Liver (tissue), 9 donors: Measurements from ENCODE around the gene COPE. TPM values are rescaled to one million over a fixed set of nuclear protein-coding genes. Genes with fewer than 3 reads are reported as not detected.

Experiments used
- DNase-seq: peaks from one replicate; pipeline ENCODE4 v3.0.0-alpha.2; 2017; ENCODE audit warnings: low spot score
- H3K27ac ChIP-seq, 2 donors: one replicate each; pipeline ENCODE4 v1.7.0; 2013; ENCODE audit warnings: inconsistent platforms in 2 of 2, low read length in 2 of 2, control low read depth in 1 of 2, low read depth in 1 of 2, mild to moderate bottlenecking in 1 of 2
- H3K27me3 ChIP-seq, 4 donors: one replicate each; pipeline versions ENCODE4 v1.6.1 to v1.7.0; 2013; ENCODE audit warnings: low read length in 3 of 4, inconsistent platforms in 1 of 4, mild to moderate bottlenecking in 1 of 4, moderate library complexity in 1 of 4; ENCODE audit not compliant: control insufficient read depth in 4 of 4, insufficient read depth in 4 of 4
- H3K36me3 ChIP-seq, 4 donors: one replicate each; pipeline versions ENCODE4 v1.6.1 to v1.7.0; 2013; ENCODE audit warnings: low read length in 3 of 4, mild to moderate bottlenecking in 3 of 4, low read depth in 1 of 4, moderate library complexity in 1 of 4; ENCODE audit not compliant: control insufficient read depth in 4 of 4, insufficient read depth in 3 of 4
- H3K4me1 ChIP-seq, 4 donors: one replicate each; pipeline versions ENCODE4 v1.6.1 to v1.7.0; 2013; ENCODE audit warnings: low read length in 3 of 4, mild to moderate bottlenecking in 3 of 4, moderate library complexity in 1 of 4; ENCODE audit not compliant: control insufficient read depth in 4 of 4, insufficient read depth in 4 of 4
- H3K4me3 ChIP-seq, 3 donors: one replicate each; pipeline versions ENCODE4 v1.6.1 to v1.7.0; 2013; ENCODE audit warnings: low read length in 3 of 3, control low read depth in 1 of 3, low read depth in 1 of 3, mild to moderate bottlenecking in 1 of 3
- H3K9ac ChIP-seq, 2 donors: one replicate each; pipeline ENCODE4 v1.7.0; 2013; ENCODE audit warnings: low read length in 2 of 2, mild to moderate bottlenecking in 2 of 2, moderate library complexity in 2 of 2, control low read depth in 1 of 2, low read depth in 1 of 2
- H3K9me3 ChIP-seq, 4 donors: one replicate each; pipeline versions ENCODE4 v1.6.1 to v1.7.0; 2013; ENCODE audit warnings: low read length in 3 of 4; ENCODE audit not compliant: control insufficient read depth in 4 of 4
- EGR1 ChIP-seq, 2 donors: IDR thresholded peaks; 2 replicates each; pipeline ENCODE4 v1.6.1; 2016 to 2018; ENCODE audit warnings: antibody characterized with exemption in 2 of 2, low read depth in 2 of 2
- FOXA1 ChIP-seq: IDR thresholded peaks from 2 replicates; pipeline ENCODE4 v1.6.1; 2016; ENCODE audit warnings: antibody characterized with exemption
- GABPA ChIP-seq, 2 donors: IDR thresholded peaks in 1 of 2; conservative IDR thresholded peaks in 1 of 2; 2 replicates each; pipeline ENCODE4 v1.6.1; 2016; ENCODE audit warnings: antibody characterized with exemption in 2 of 2, mild to moderate bottlenecking in 1 of 2, moderate library complexity in 1 of 2
- HNF4A ChIP-seq, 2 donors: conservative IDR thresholded peaks; 2 replicates each; pipeline ENCODE4 v1.6.1; 2016; ENCODE audit warnings: antibody characterized with exemption in 2 of 2, mild to moderate bottlenecking in 2 of 2
- JUND ChIP-seq, 2 donors: IDR thresholded peaks; 2 replicates each; pipeline ENCODE4 v1.6.1; 2016; ENCODE audit warnings: antibody characterized with exemption in 2 of 2
- NR2F2 ChIP-seq: IDR thresholded peaks from 2 replicates; pipeline ENCODE4 v1.6.1; 2016; ENCODE audit warnings: antibody characterized with exemption
- RXRA ChIP-seq, 2 donors: IDR thresholded peaks; 2 replicates each; pipeline ENCODE4 v1.6.1; 2017 to 2018; ENCODE audit warnings: antibody characterized with exemption in 2 of 2, mild to moderate bottlenecking in 1 of 2
- SP1 ChIP-seq: IDR thresholded peaks from 2 replicates; pipeline ENCODE4 v1.6.1; 2018; ENCODE audit warnings: antibody characterized with exemption, mild to moderate bottlenecking
- TAF1 ChIP-seq: conservative IDR thresholded peaks from 2 replicates; pipeline ENCODE4 v1.6.1; 2016; ENCODE audit warnings: antibody characterized with exemption, mild to moderate bottlenecking
- YY1 ChIP-seq: IDR thresholded peaks from 2 replicates; pipeline ENCODE4 v1.6.1; 2016; ENCODE audit warnings: antibody characterized with exemption, mild to moderate bottlenecking
- WGBS: extraction: QIAGEN DNeasy Blood & Tissue Kit; methylation state at CpG from one replicate; pipeline ENCODE4 v1.1.7; 2013; 5-methylcytosine and 5-hydroxymethylcytosine counted together
- polyA plus RNA-seq, 2 donors: library from polyadenylated mRNA; stranded (reverse) in 1 of 2; unstranded in 1 of 2; fragments of 200-250 nt in 1 of 2; fragments of >200 nt in 1 of 2; fragmentation: Nextera tagmentation in 1 of 2; extraction: Ambion mirVana in 1 of 2; gene quantifications; one replicate each; pipeline versions ENCODE4 v1.2.1 to v1.2.3, GENCODE V29; 2013 to 2015
- total RNA-seq, 2 donors: library from RNA; depleted of rRNA; stranded (reverse); fragments of >200 nt; gene quantifications; one replicate each; pipeline ENCODE4 v1.2.3, GENCODE V29; 2014
- TF ChIP-seq, protein P1 (sequence below): fragments of 150-350 bp; IDR thresholded peaks from 2 replicates; pipeline ENCODE4 v1.5.1; 2017; ENCODE audit warnings: improper control_type of control experiment, low read depth, low read length; ENCODE audit not compliant: missing input control
- TF ChIP-seq, protein P2 (sequence below): IDR thresholded peaks from 2 replicates; pipeline ENCODE4 v1.6.1; 2016; ENCODE audit warnings: antibody characterized with exemption
- TF ChIP-seq, protein P3 (sequence below): IDR thresholded peaks from 2 replicates; pipeline ENCODE4 v1.6.1; 2016; ENCODE audit warnings: antibody characterized with exemption
- donor health status: healthy.
- donor health status: healthy.
- donor health status: healthy.
- donor health status: healthy.
- donor health status: healthy.

COPE gene
- total and polyA plus RNA-seq, 4 donors: 103 to 204 (median 142) TPM

DNA sequence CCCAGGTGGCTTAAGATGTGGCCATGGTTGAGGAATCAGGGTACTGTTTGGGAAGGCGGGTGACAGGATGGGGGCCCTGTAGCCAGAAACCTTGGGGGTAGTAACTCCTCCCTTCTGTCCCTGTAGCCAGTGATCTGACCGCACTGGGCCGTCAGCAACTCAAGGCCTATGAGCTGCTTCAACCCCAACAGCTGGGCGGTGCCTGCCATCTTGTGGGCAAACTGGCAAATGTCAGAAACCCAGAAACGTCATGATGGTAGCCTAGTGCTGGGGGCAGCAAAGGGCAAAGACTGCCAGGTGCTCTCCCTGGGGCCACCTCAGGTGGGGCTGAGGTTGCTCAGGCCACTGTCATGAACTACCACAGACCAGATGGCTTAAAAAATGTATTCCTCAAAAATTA, 3.5 kb downstream of the COPE start:
- peaks cover 4 to 26% (median 19%) of the 10 kb centered on the region in 4 donors for H3K4me1 ChIP-seq
- H3K36me3 ChIP-seq: peaks cover 0 to 18% (median 6%) of the 10 kb centered on the region in 4 donors
- WGBS: 61% methylated on average over 5 of the region's 5 CpGs
- no peak overlapping the region for H3K9ac ChIP-seq
- TF ChIP-seq, protein P1, sequence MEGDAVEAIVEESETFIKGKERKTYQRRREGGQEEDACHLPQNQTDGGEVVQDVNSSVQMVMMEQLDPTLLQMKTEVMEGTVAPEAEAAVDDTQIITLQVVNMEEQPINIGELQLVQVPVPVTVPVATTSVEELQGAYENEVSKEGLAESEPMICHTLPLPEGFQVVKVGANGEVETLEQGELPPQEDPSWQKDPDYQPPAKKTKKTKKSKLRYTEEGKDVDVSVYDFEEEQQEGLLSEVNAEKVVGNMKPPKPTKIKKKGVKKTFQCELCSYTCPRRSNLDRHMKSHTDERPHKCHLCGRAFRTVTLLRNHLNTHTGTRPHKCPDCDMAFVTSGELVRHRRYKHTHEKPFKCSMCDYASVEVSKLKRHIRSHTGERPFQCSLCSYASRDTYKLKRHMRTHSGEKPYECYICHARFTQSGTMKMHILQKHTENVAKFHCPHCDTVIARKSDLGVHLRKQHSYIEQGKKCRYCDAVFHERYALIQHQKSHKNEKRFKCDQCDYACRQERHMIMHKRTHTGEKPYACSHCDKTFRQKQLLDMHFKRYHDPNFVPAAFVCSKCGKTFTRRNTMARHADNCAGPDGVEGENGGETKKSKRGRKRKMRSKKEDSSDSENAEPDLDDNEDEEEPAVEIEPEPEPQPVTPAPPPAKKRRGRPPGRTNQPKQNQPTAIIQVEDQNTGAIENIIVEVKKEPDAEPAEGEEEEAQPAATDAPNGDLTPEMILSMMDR: peak; percentile 20
- no peak for TF ChIP-seq GABPA (IDR thresholded peaks at IDR 0.05 in 1 of 2, conservative IDR thresholded peaks at IDR 0.05 in 1 of 2)
- TF ChIP-seq, protein P2, sequence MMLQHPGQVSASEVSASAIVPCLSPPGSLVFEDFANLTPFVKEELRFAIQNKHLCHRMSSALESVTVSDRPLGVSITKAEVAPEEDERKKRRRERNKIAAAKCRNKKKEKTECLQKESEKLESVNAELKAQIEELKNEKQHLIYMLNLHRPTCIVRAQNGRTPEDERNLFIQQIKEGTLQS: no peak
- no peak for TF ChIP-seq EGR1 (IDR thresholded peaks at IDR 0.05; ENCODE audit: low read depth in 2 of 2)
- H3K4me3 ChIP-seq: no peak overlapping the region
- H3K27ac ChIP-seq: no peak overlapping the region
- no peaks in the 10 kb centered on the region for H3K9me3 ChIP-seq
- no peak for DNase-seq
- H3K27me3 ChIP-seq: no peaks in the 10 kb centered on the region

DNA sequence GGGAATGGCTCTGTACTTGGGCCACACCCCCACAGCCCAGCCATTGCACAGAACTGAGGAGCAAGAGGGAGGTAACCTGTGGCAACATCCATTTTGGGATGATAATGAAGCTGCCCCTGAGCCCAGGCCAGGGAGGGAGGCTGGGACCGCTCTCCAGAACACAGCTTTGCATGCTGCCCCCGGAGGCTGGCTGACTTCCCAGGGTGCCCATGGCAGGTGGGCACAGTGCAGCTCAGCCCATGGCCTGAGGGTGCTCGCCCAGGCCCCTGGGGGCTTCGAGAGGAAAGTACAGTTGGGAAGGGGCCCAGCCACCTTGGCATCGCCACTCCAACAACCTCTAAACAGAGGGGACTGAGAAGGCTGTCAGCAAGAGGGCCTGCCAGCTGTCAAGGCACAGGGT, 5.7 kb downstream of the COPE start:
- WGBS: 95% methylated on average over 5 of the region's 5 CpGs
- Histone ChIP-seq H3K9ac (no peak overlapping the region), H3K27me3 (no peaks in the 10 kb centered on the region), H3K27ac (no peak overlapping the region), H3K4me1 (peaks cover 2 to 15% (median 9%) of the 10 kb centered on the region in 4 donors), H3K9me3 (no peaks in the 10 kb centered on the region), H3K36me3 (peaks cover 0 to 22% (median 9%) of the 10 kb centered on the region in 4 donors), H3K4me3 (no peak overlapping the region)
- DNase-seq: no peak
- TF ChIP-seq TAF1 (no peak), JUND (IDR thresholded peaks at IDR 0.05) (no peak), FOXA1 (no peak), RXRA (IDR thresholded peaks at IDR 0.05) (no peak), HNF4A (conservative IDR thresholded peaks at IDR 0.05) (no peak), SP1 (no peak), NR2F2 (no peak), EGR1 (IDR thresholded peaks at IDR 0.05; ENCODE audit: low read depth in 2 of 2) (no peak), YY1 (no peak)
- TF ChIP-seq, protein P3, sequence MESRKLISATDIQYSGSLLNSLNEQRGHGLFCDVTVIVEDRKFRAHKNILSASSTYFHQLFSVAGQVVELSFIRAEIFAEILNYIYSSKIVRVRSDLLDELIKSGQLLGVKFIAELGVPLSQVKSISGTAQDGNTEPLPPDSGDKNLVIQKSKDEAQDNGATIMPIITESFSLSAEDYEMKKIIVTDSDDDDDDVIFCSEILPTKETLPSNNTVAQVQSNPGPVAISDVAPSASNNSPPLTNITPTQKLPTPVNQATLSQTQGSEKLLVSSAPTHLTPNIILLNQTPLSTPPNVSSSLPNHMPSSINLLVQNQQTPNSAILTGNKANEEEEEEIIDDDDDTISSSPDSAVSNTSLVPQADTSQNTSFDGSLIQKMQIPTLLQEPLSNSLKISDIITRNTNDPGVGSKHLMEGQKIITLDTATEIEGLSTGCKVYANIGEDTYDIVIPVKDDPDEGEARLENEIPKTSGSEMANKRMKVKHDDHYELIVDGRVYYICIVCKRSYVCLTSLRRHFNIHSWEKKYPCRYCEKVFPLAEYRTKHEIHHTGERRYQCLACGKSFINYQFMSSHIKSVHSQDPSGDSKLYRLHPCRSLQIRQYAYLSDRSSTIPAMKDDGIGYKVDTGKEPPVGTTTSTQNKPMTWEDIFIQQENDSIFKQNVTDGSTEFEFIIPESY: no peak
- TF ChIP-seq, protein P1: no peak
